ENCODE results near the gene SFT2D2.

DNA sequence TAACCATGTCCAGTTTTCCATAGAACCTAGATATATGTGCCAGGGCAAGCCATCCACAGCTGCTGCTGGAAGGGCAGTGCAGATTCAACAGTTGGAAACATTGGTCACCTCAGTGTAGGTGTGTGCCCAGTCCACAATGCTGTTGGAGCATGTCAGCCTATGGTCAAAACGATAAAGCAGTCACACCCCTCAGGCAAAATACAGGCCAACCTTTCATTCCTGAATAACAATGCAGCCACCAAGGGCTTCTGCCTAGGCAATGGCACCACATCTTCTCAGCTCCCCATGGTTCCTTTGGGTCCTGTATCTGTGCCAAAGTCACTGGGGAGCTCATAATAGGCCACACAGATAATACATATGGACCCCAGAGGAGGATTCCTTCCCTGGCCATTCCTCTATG is 39.8 kb downstream of the SFT2D2 start:
- TF ChIP-seq ZNF274 (IDR thresholded peaks at IDR 0.05; ENCODE audit: low read depth, low read length): no peak
- no peak for TF ChIP-seq YY1 (IDR thresholded peaks at IDR 0.05; ENCODE audit: insufficient read depth, insufficient read length)
